Measurements from ENCODE around the gene ZNF397.

The ZNF397 gene

DNA sequence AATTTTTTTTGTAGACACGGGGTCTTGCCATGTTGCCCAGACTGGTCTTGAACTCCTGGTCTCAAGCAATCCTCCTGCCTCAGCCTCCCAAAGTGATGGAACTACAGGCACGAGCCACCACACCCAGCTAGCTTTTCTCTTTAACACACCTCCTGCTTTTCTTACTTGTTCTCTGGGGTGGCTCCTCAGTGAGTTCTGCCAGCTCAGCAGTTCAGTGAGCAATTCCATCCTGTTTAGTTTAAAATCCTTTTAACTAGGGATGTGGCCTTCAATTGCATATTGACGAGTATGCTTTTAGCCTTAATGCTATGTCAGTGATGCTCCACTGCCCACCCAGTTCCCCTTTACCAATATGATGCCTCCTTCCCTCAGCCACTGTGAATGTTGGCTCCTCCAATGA is 16.1 kb downstream of the ZNF397 start:
- H3K79me2 ChIP-seq (ENCODE audit: low read length) = no peaks in the 10 kb centered on the region
- no peak overlapping the region for H3K27ac ChIP-seq (ENCODE audit: low read length)
- no peaks in the 10 kb centered on the region for H4K20me1 ChIP-seq (ENCODE audit: insufficient read depth, low read length)
- DNase-seq = no peak
- no peak overlapping the region for H3K4me2 ChIP-seq (ENCODE audit: low read depth, low read length)
- no peak for TF ChIP-seq EZH2 (optimal IDR thresholded peaks at IDR 0.05; ENCODE audit: low read depth, low read length)
- TF ChIP-seq, protein P1, sequence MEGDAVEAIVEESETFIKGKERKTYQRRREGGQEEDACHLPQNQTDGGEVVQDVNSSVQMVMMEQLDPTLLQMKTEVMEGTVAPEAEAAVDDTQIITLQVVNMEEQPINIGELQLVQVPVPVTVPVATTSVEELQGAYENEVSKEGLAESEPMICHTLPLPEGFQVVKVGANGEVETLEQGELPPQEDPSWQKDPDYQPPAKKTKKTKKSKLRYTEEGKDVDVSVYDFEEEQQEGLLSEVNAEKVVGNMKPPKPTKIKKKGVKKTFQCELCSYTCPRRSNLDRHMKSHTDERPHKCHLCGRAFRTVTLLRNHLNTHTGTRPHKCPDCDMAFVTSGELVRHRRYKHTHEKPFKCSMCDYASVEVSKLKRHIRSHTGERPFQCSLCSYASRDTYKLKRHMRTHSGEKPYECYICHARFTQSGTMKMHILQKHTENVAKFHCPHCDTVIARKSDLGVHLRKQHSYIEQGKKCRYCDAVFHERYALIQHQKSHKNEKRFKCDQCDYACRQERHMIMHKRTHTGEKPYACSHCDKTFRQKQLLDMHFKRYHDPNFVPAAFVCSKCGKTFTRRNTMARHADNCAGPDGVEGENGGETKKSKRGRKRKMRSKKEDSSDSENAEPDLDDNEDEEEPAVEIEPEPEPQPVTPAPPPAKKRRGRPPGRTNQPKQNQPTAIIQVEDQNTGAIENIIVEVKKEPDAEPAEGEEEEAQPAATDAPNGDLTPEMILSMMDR (IDR thresholded peaks at IDR 0.05; ENCODE audit: low read length) = no peak
- no peak for TF ChIP-seq EZH2phosphoT487 (IDR thresholded peaks at IDR 0.05; ENCODE audit: low read length)
- H2AFZ ChIP-seq (ENCODE audit: low read length) = no peak overlapping the region
- no peaks in the 10 kb centered on the region for H3K9me2 ChIP-seq (replicated peaks; ENCODE audit: insufficient read depth, low read length)
- no peaks in the 10 kb centered on the region for H3F3A ChIP-seq (ENCODE audit: insufficient read depth, low read length)
- H3K36me3 ChIP-seq (replicated peaks; ENCODE audit: insufficient read depth, low read length) = no peaks in the 10 kb centered on the region
- H3K9ac ChIP-seq (ENCODE audit: low read length) = no peak overlapping the region
- H3K4me1 ChIP-seq (ENCODE audit: low read length) = no peaks in the 10 kb centered on the region
- no peaks in the 10 kb centered on the region for H3K9me3 ChIP-seq (replicated peaks; ENCODE audit: insufficient read depth, low read length)
- H3K27me3 ChIP-seq (replicated peaks; ENCODE audit: insufficient read depth, low read length) = no peaks in the 10 kb centered on the region
- H3K4me3 ChIP-seq (ENCODE audit: low read length) = no peak overlapping the region

DNA sequence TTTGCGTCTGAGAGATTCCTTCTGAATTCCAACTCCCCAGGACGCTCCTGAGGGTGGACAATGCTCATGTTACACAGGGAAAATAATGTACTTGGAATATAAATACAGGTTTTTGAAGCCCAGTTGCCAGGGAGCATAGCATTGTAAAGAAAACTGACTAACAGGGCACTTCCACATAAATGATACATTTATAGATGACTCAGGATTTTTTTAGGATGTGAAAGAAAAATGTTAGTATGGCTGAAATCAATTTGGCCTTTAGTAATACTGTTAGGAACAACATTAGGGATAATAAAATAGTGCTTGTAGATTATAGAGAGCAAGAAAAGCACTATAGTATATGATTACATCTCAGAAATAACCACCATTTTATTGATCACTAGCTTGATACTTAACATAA is 23.6 kb downstream of the ZNF397 start:
- no peaks in the 10 kb centered on the region for H3K9me3 ChIP-seq (replicated peaks; ENCODE audit: insufficient read depth, low read length)
- H3K9me2 ChIP-seq (replicated peaks; ENCODE audit: insufficient read depth, low read length) = no peaks in the 10 kb centered on the region
- H3K4me3 ChIP-seq (ENCODE audit: low read length) = no peak overlapping the region

DNA sequence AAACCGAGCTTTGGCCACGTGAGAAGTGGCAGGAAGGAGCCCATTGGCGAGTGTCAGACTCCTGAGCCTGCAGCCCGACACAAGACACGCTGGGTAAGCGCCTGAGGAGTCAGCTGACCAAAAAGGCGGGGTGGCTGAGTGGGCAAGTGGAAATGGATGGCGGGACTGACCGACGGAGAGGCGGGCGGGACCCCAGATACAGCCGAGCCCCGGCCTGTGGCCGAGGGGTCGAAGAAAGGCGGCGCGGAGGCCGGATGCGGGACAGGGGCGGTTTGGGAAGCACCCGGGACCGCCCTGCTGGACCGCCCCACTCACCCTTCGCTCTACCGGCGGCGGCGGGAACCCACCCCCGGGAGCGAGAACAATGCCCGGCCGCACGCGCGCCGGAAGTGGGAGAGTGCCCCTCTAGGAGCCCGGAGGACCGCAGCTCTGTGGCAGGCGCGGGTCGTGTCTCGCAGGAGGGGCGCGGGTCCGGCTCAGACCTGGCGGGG is 26.4 kb downstream of the ZNF397 start:
- H3K27me3 ChIP-seq (replicated peaks; ENCODE audit: insufficient read depth, low read length) = no peaks in the 10 kb centered on the region
- DNase-seq = no peak
- H3K9me2 ChIP-seq (replicated peaks; ENCODE audit: insufficient read depth, low read length) = no peaks in the 10 kb centered on the region
- no peak overlapping the region for H3K9ac ChIP-seq (ENCODE audit: low read length)
- H3K27ac ChIP-seq (ENCODE audit: low read length) = no peak overlapping the region
- H3K9me3 ChIP-seq (replicated peaks; ENCODE audit: insufficient read depth, low read length) = no peaks in the 10 kb centered on the region
- no peaks in the 10 kb centered on the region for H3K79me2 ChIP-seq (ENCODE audit: low read length)
- H3K36me3 ChIP-seq (replicated peaks; ENCODE audit: insufficient read depth, low read length) = no peaks in the 10 kb centered on the region
- no peak overlapping the region for H3K4me2 ChIP-seq (ENCODE audit: low read depth, low read length)
- no peaks in the 10 kb centered on the region for H3K4me1 ChIP-seq (ENCODE audit: low read length)
- no peak for TF ChIP-seq EZH2phosphoT487 (IDR thresholded peaks at IDR 0.05; ENCODE audit: low read length)
- H3F3A ChIP-seq (ENCODE audit: insufficient read depth, low read length) = no peaks in the 10 kb centered on the region
- no peaks in the 10 kb centered on the region for H4K20me1 ChIP-seq (ENCODE audit: insufficient read depth, low read length)
- no peak overlapping the region for H3K4me3 ChIP-seq (ENCODE audit: low read length)
- H2AFZ ChIP-seq (ENCODE audit: low read length) = no peak overlapping the region

More for the DNA sequence above, 23.6 kb downstream of the ZNF397 start:
- Histone ChIP-seq H3K9ac (ENCODE audit: low read length) (no peak overlapping the region), H3K79me2 (ENCODE audit: low read length) (no peaks in the 10 kb centered on the region), H3F3A (ENCODE audit: insufficient read depth, low read length) (no peaks in the 10 kb centered on the region), H2AFZ (ENCODE audit: low read length) (no peak overlapping the region), H3K4me1 (ENCODE audit: low read length) (no peaks in the 10 kb centered on the region), H3K36me3 (replicated peaks; ENCODE audit: insufficient read depth, low read length) (no peaks in the 10 kb centered on the region), H4K20me1 (ENCODE audit: insufficient read depth, low read length) (no peaks in the 10 kb centered on the region), H3K27me3 (replicated peaks; ENCODE audit: insufficient read depth, low read length) (no peaks in the 10 kb centered on the region), H3K27ac (ENCODE audit: low read length) (no peak overlapping the region), H3K4me2 (ENCODE audit: low read depth, low read length) (no peak overlapping the region)
- TF ChIP-seq EZH2 (optimal IDR thresholded peaks at IDR 0.05; ENCODE audit: low read depth, low read length) (no peak), EZH2phosphoT487 (IDR thresholded peaks at IDR 0.05; ENCODE audit: low read length) (no peak)
- TF ChIP-seq, protein P1 (IDR thresholded peaks at IDR 0.05; ENCODE audit: low read length) = no peak
- DNase-seq = no peak

DNA sequence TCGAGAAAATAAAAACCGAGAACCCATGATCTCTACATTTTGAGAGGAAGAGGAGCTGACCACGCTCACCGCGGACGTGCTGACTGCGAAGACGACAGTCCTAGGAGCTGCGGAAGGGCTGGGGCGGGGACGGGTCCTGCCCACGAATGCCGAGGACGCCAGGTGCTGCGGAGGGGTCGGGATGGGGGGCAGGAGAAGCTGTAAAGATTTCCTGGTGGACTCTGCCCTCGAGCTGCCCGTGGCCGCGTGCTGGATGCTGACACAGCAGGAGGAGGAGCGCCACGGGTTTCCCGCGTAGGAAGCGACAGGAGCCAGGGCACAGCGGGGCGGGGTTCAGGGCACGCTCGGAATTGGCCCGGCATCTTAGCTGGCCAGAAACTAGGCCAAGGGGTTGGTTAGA is 27.0 kb downstream of the ZNF397 start:
- Histone ChIP-seq H3K79me2 (ENCODE audit: low read length) (no peaks in the 10 kb centered on the region), H3K9ac (ENCODE audit: low read length) (no peak overlapping the region), H3K9me3 (replicated peaks; ENCODE audit: insufficient read depth, low read length) (no peaks in the 10 kb centered on the region), H2AFZ (ENCODE audit: low read length) (no peak overlapping the region), H3K27ac (ENCODE audit: low read length) (no peak overlapping the region), H3K4me3 (ENCODE audit: low read length) (no peak overlapping the region), H3F3A (ENCODE audit: insufficient read depth, low read length) (no peaks in the 10 kb centered on the region), H3K36me3 (replicated peaks; ENCODE audit: insufficient read depth, low read length) (no peaks in the 10 kb centered on the region), H3K4me1 (ENCODE audit: low read length) (no peaks in the 10 kb centered on the region), H3K27me3 (replicated peaks; ENCODE audit: insufficient read depth, low read length) (no peaks in the 10 kb centered on the region), H3K4me2 (ENCODE audit: low read depth, low read length) (no peak overlapping the region), H4K20me1 (ENCODE audit: insufficient read depth, low read length) (no peaks in the 10 kb centered on the region), H3K9me2 (replicated peaks; ENCODE audit: insufficient read depth, low read length) (no peaks in the 10 kb centered on the region)
- no peak for DNase-seq
- TF ChIP-seq EZH2phosphoT487 (IDR thresholded peaks at IDR 0.05; ENCODE audit: low read length) = no peak
- TF ChIP-seq, protein P1 (IDR thresholded peaks at IDR 0.05; ENCODE audit: low read length) = no peak
